Activated CD8-positive, alpha-beta T cell treated with anti-CD3 and anti-CD28 coated beads, Interleukin-2, amount 10 ng/mL, durations not matched to agents 7 days and 5 days (primary cell): Measurements from ENCODE around the gene FBXL16. TPM values are rescaled to one million over a fixed set of nuclear protein-coding genes. Genes with fewer than 3 reads are reported as not detected.

ENCODE experiments used
- ATAC-seq: fragments of 150-1000 bp; cut with Tn5 transposase; one replicate; pipeline ENCODE4 v1.10.0; 2021; ENCODE audit warnings: moderate library complexity
- CTCF ChIA-PET: fragments of 350-600 bp; sonication (Branson Sonifier 250); formaldehyde crosslinking; loops from one replicate; lab custom pipeline; 2021; ENCODE audit warnings: antibody characterized with exemption; lab: Charles Lee
- POLR2A ChIA-PET: fragments of 350-600 bp; sonication (Branson Sonifier 250); formaldehyde crosslinking; loops from one replicate; lab custom pipeline; 2021; ENCODE audit warnings: antibody characterized with exemption; lab: Charles Lee
- DNase-seq: peaks from one replicate; pipeline ENCODE4 v3.0.0-alpha.2; 2020
- H3K27ac Mint-ChIP-seq: one replicate; pipeline ENCODE4 v1.8.0; 2021; ENCODE audit warnings: mild to moderate bottlenecking, mixed read lengths
- H3K27me3 Mint-ChIP-seq: one replicate; pipeline ENCODE4 v1.8.0; 2021; ENCODE audit warnings: low read depth, mixed read lengths
- H3K36me3 Mint-ChIP-seq: one replicate; pipeline ENCODE4 v1.8.0; 2021; ENCODE audit warnings: low read depth, mixed read lengths
- H3K4me1 Mint-ChIP-seq: one replicate; pipeline ENCODE4 v1.8.0; 2021; ENCODE audit warnings: low read depth, mixed read lengths
- H3K4me3 Mint-ChIP-seq: one replicate; pipeline ENCODE4 v1.8.0; 2021; ENCODE audit warnings: mild to moderate bottlenecking, mixed read lengths
- H3K9me3 Mint-ChIP-seq: one replicate; pipeline ENCODE4 v1.8.0; 2022; ENCODE audit warnings: mixed read lengths; ENCODE audit not compliant: insufficient read depth
- total RNA-seq, 2 experiments: library from RNA; stranded (reverse); gene quantifications; one replicate each; pipeline ENCODE4 v1.2.3, GENCODE V29; 2021

FBXL16 gene
- total RNA-seq, 2 experiments from 2014 or later, result 5.9 to 7.3 TPM

GRCh38 chr16:661184-661821 is 44.3 kb downstream of the FBXL16 start:
- H3K36me3 Mint-ChIP-seq, result peaks cover 8% of the 10 kb centered on the region
- ChIA-PET POLR2A (interaction anchor here (0.6 to 1.3 kb wide), 3 partner anchors 10 to 12 kb away, joined by 3 read pairs; partner anchors contain the start of gene WDR90), CTCF (interaction anchor here (1.1 kb wide), 1 partner anchor 10 kb away, joined by 4 read pairs; no protein-coding TSS in a partner anchor)
- H3K4me1 Mint-ChIP-seq, result peaks cover 5% of the 10 kb centered on the region
- no peak for ATAC-seq
- H3K27ac Mint-ChIP-seq, result no peak overlapping the region
- no peak overlapping the region for H3K4me3 Mint-ChIP-seq
- H3K27me3 Mint-ChIP-seq, result no peaks in the 10 kb centered on the region
- H3K9me3 Mint-ChIP-seq, result no peaks in the 10 kb centered on the region
- no peak for DNase-seq

- peaks cover 5% of the 10 kb centered on the region for H3K4me1 Mint-ChIP-seq
- ChIA-PET POLR2A (interaction anchor here (1.3 kb wide), 1 partner anchor 9 kb away, joined by 3 read pairs; no protein-coding TSS in a partner anchor), CTCF (interaction anchor here (1.1 kb wide), 1 partner anchor 10 kb away, joined by 4 read pairs; no protein-coding TSS in a partner anchor)
- peak; percentile 59 for ATAC-seq
- no peaks in the 10 kb centered on the region for H3K27me3 Mint-ChIP-seq
- peaks cover 8% of the 10 kb centered on the region for H3K36me3 Mint-ChIP-seq
- DNase-seq, result peak; percentile 67
- no peak overlapping the region for H3K27ac Mint-ChIP-seq
- no peak overlapping the region for H3K4me3 Mint-ChIP-seq
- no peaks in the 10 kb centered on the region for H3K9me3 Mint-ChIP-seq
Observed at GRCh38 chr16:660459-661183, 45.0 kb downstream of the FBXL16 start.

- Mint-ChIP-seq H3K27ac (no peak overlapping the region), H3K27me3 (no peaks in the 10 kb centered on the region), H3K4me1 (peaks cover 5% of the 10 kb centered on the region), H3K36me3 (peaks cover 8% of the 10 kb centered on the region), H3K4me3 (no peak overlapping the region), H3K9me3 (no peaks in the 10 kb centered on the region)
- CTCF ChIA-PET, result interaction anchor here (1.1 kb wide), 1 partner anchor 9 kb away, joined by 4 read pairs; no protein-coding TSS in a partner anchor
- POLR2A ChIA-PET, result interaction anchor here (0.5 to 1.3 kb wide), 2 partner anchors 8 to 9 kb away, joined by 3 read pairs; no protein-coding TSS in a partner anchor
- DNase-seq (no peak), ATAC-seq (no peak)
Observed at GRCh38 chr16:660132-660458, 45.5 kb downstream of the FBXL16 start.

DNA sequence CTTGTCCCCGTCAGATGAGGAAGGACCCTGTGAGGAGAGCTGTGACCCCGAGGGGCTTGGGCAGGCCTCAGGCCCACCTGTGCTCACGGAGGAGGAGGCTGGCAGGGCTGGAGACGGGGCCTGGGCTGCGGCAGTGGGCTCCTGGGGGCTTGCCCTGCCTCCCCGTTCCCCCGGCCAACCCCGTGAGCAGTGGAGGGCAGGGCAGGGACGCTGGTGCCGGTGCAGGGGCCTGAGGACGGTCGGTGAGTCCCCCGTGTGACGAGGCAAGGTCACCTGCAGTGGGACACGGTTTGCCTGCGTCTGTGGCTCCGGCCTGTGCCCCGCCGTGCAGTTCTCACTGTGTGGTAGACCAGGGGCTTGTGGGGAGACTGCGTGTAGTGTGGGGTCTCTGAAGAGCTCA is 46.0 kb downstream of the FBXL16 start:
- Mint-ChIP-seq H3K4me3 (no peak overlapping the region), H3K9me3 (no peaks in the 10 kb centered on the region), H3K27ac (no peak overlapping the region), H3K36me3 (peaks cover 8% of the 10 kb centered on the region), H3K4me1 (peaks cover 5% of the 10 kb centered on the region), H3K27me3 (no peaks in the 10 kb centered on the region)
- CTCF ChIA-PET, result no interaction called here
- no peak for DNase-seq
- POLR2A ChIA-PET, result interaction anchor here (0.5 to 1.3 kb wide), 3 partner anchors 8 to 10 kb away, joined by 3 read pairs; no protein-coding TSS in a partner anchor
- no peak for ATAC-seq

DNA sequence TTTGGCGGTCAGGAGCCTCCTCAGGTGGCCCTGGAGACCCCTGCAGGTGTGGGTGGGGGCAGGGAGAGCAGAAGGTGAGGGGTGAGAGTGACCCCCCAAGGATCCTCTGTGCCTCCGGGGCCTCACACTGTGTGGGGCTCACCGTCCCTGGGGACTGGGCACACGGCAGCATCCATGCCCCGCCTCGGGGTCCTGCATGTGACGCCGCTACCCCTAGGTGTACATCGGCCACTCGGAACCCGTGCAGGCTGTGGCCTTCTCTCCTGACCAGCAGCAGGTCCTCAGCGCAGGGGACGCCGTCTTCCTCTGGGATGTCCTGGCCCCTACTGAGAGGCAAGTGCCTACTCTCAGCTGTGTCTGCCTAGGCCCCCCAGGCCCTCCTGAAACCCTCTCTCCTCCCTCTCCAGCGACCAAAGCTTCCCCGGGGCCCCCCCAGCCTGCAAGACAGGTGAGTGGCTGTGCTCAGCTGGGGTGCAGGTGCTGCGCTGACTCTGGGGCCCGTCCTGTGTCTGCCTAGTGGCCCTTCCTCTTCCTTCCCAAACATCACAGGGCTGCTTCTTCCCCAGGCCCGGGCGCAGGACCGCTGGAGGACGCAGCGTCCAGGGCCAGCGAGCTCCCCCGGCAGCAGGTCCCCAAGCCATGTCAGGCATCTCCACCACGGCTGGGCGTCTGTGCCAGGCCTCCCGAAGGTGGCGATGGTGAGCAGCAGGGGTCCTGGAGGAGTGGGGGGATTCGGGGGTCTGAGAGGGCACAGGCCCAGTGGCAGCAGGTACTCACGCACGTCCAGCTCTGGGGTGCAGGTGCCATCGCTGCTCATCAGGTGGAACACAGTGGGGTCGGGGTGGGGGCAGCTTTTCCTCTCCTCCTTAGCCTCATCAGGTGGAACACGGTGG is 46.7 kb downstream of the FBXL16 start:
- H3K4me3 Mint-ChIP-seq, result no peak overlapping the region
- ChIA-PET CTCF (no interaction called here), POLR2A (interaction anchor here (1.1 kb wide), 1 partner anchor 9 kb away, joined by 3 read pairs; no protein-coding TSS in a partner anchor)
- no peak overlapping the region for H3K27ac Mint-ChIP-seq
- DNase-seq, result no peak
- peaks cover 8% of the 10 kb centered on the region for H3K36me3 Mint-ChIP-seq
- no peak for ATAC-seq
- H3K4me1 Mint-ChIP-seq, result peaks cover 5% of the 10 kb centered on the region
- H3K9me3 Mint-ChIP-seq, result no peaks in the 10 kb centered on the region
- no peaks in the 10 kb centered on the region for H3K27me3 Mint-ChIP-seq

GRCh38 chr16:657487-657886 is 48.1 kb downstream of the FBXL16 start:
- ChIA-PET POLR2A (no interaction called here), CTCF (no interaction called here)
- peaks cover 5% of the 10 kb centered on the region for H3K4me1 Mint-ChIP-seq
- no peak overlapping the region for H3K4me3 Mint-ChIP-seq
- DNase-seq, result no peak
- ATAC-seq, result no peak
- no peaks in the 10 kb centered on the region for H3K9me3 Mint-ChIP-seq
- no peaks in the 10 kb centered on the region for H3K27me3 Mint-ChIP-seq
- H3K27ac Mint-ChIP-seq, result no peak overlapping the region
- H3K36me3 Mint-ChIP-seq, result peaks cover 5% of the 10 kb centered on the region

- ATAC-seq, result no peak
- no peaks in the 10 kb centered on the region for H3K27me3 Mint-ChIP-seq
- peaks cover 6% of the 10 kb centered on the region for H3K4me1 Mint-ChIP-seq
- H3K9me3 Mint-ChIP-seq, result no peaks in the 10 kb centered on the region
- DNase-seq, result no peak
- peaks cover 2% of the 10 kb centered on the region for H3K36me3 Mint-ChIP-seq
- CTCF ChIA-PET, result no interaction called here
- H3K27ac Mint-ChIP-seq, result no peak overlapping the region
- POLR2A ChIA-PET, result interaction anchor here (0.6 to 1.6 kb wide), 2 partner anchors 11 to 12 kb away, joined by 3 to 5 read pairs; partner anchors contain the start of gene MCRIP2
- no peak overlapping the region for H3K4me3 Mint-ChIP-seq
Observed at GRCh38 chr16:654034-654433, 51.6 kb downstream of the FBXL16 start.

- ChIA-PET POLR2A (interaction anchor here (0.7 kb wide), 1 partner anchor 7 kb away, joined by 3 read pairs; no protein-coding TSS in a partner anchor), CTCF (no interaction called here)
- no peak for ATAC-seq
- Mint-ChIP-seq H3K4me1 (peaks cover 13% of the 10 kb centered on the region), H3K4me3 (no peak overlapping the region), H3K27me3 (no peaks in the 10 kb centered on the region), H3K9me3 (no peaks in the 10 kb centered on the region), H3K36me3 (peaks cover 2% of the 10 kb centered on the region), H3K27ac (no peak overlapping the region)
- DNase-seq, result no peak
Observed at GRCh38 chr16:652454-653305, 52.9 kb downstream of the FBXL16 start.

GRCh38 chr16:651844-652243 is 53.8 kb downstream of the FBXL16 start:
- ChIA-PET CTCF (interaction anchor here (1.2 to 1.5 kb wide), 2 partner anchors 9 to 16 kb away, joined by 4 read pairs; partner anchors contain the start of gene RHOT2), POLR2A (interaction anchor here (0.7 kb wide), 1 partner anchor 8 kb away, joined by 3 read pairs; no protein-coding TSS in a partner anchor)
- ATAC-seq (no peak), DNase-seq (no peak)
- peaks cover 15% of the 10 kb centered on the region for H3K4me1 Mint-ChIP-seq
- no peaks in the 10 kb centered on the region for H3K27me3 Mint-ChIP-seq
- H3K9me3 Mint-ChIP-seq, result no peaks in the 10 kb centered on the region
- H3K36me3 Mint-ChIP-seq, result peaks cover 2% of the 10 kb centered on the region
- no peak overlapping the region for H3K27ac Mint-ChIP-seq
- H3K4me3 Mint-ChIP-seq, result no peak overlapping the region

DNA sequence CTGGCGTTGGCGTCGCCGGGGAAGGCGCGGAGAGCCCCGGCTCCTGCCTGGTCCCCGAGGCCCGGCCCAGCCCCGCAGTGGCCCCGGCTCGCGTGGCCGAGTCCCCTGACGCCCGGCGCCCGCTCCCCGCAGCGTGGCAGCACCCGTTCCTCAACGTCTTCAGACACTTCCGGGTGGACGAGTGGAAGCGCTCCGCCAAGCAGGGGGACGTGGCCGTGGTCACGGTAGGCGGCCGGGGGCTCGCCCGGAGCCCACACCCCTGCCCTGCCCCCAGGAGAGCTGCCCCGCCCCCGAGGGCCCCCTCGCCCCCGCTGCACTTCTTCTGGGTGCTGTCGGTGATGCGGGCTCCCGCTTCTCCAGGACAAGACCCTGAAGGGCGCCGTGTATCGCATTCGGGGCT is 56.0 kb downstream of the FBXL16 start:
- ATAC-seq (peak; percentile 50), DNase-seq (peak; percentile 44)
- CTCF ChIA-PET, result interaction anchor here (1.0 to 2.6 kb wide), 3 partner anchors 13 to 18 kb away, joined by 3 to 16 read pairs (median 4); partner anchors contain the start of genes METTL26 and RHOT2
- no peaks in the 10 kb centered on the region for H3K27me3 Mint-ChIP-seq
- H3K27ac Mint-ChIP-seq, result peak overlapping the region; percentile 67
- POLR2A ChIA-PET, result interaction anchor here (0.6 to 1.1 kb wide), 3 partner anchors 10 to 19 kb away, joined by 3 read pairs; partner anchors contain the start of gene RHOT2
- H3K4me3 Mint-ChIP-seq, result peak overlapping the region; percentile 74
- no peaks in the 10 kb centered on the region for H3K9me3 Mint-ChIP-seq
- H3K4me1 Mint-ChIP-seq, result peaks cover 15% of the 10 kb centered on the region
- peaks cover 4% of the 10 kb centered on the region for H3K36me3 Mint-ChIP-seq
